GM21515 (cell line): ENCODE data around the gene HYAL3.
A peak's percentile ranks its signal among the peaks of the same experiment; 100 is the strongest.

Experiments used
- ATAC-seq: cut with Tn5 transposase; IDR thresholded peaks from one replicate; pipeline ENCODE4 v1.9.1; 2021; ENCODE audit not compliant: unreplicated experiment

Gene HYAL3

DNA sequence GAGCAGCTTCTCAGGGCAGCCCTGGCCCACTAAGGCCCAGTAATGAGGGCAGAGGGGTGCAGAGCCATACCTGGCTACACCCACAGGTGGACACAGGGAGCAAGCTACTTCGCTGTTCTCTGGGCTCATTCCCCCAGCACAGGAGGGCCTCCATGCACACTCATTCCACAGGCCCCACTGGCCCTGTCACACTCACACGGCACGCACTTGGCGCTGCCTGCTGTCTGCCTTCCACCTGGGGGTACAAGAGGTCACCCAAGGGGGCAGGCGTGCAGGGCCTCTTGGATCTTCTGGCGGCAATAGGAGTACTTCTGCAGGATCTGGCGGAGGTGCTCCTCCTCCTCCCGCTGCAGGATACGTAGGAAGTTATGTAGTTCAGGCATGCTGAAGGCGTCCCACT is 31.1 kb upstream of the HYAL3 start:
- ATAC-seq = no peak

DNA sequence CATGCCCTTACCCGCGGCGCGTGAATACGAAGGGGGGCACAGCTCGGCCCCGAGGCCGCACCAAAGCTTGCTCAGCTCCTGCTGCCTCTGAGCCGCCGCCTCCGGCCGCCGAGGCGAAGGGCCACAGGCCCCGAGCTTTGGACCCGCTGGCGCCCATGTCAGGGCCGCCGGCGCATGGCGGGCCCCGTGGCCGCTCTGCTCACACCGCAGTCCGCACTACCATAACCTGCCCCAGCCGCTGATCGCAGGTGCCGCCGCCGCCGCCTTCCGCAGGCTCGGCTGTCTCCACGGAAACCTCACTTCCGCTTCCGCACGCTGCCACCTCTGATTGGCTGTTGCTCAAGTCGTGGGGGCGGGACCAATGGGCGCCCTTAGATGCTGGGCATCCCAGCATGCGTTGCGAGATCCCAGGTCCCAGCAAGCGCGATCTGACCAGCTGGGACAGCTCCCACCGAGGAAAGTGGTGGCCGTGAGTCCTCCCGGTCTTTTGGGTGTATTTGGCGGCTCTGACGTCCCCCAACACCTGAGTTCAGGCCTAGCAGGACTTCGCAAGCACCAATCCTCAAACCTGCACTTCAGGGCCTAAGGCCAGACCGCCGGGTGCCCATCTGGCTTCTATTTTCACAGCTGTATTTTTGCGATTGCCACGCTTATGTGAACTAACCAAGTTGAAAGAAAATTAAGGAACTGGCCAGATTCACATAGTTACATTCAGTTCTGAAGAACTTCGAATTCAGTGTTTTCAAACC is 28.9 kb upstream of the HYAL3 start, which contains the start of gene TUSC2:
TUSC2 (minus strand) TSS at position 281 of the 749 bp plus-strand sequence; CDS start at position 157, 124 bp downstream.
- peak; percentile 72 for ATAC-seq

DNA sequence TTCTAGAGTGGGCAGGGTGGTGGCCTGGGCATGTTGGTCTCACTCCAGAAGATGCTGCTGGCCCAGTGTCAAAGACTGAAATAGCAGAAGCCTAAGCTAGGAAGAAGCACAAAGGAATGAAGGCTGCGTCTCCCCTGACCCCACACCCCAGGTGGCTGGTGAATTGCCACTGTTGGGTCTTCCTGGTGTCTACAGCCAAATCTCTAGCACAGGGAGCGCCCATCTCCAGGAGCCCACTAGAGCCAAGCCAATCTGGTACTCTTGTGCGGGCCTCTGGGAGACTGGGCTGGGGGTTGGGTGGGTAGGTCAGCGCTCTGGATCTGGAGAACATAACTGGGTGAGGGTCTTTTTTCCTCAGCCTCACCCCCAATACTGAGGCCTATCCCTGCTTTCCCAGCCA is 27.9 kb upstream of the HYAL3 start:
- no peak for ATAC-seq

DNA sequence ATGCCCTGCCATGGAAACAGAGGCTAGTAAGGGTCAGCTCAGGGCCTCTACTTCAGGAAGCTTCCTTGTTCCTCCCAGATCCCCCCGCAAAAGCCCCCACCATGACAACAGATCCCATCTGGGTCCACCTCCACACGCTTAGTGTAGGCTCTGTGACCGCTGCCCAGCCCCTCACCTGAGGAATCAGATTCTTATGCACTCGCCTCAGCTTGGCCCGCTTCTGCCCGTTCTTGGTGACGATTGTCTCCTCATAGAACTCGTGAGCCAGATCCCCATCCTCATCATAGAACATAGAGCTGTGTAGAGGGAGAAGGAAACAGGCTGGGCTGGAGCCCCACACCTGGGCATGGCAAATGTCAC is 27.0 kb upstream of the HYAL3 start:
- ATAC-seq = no peak

DNA sequence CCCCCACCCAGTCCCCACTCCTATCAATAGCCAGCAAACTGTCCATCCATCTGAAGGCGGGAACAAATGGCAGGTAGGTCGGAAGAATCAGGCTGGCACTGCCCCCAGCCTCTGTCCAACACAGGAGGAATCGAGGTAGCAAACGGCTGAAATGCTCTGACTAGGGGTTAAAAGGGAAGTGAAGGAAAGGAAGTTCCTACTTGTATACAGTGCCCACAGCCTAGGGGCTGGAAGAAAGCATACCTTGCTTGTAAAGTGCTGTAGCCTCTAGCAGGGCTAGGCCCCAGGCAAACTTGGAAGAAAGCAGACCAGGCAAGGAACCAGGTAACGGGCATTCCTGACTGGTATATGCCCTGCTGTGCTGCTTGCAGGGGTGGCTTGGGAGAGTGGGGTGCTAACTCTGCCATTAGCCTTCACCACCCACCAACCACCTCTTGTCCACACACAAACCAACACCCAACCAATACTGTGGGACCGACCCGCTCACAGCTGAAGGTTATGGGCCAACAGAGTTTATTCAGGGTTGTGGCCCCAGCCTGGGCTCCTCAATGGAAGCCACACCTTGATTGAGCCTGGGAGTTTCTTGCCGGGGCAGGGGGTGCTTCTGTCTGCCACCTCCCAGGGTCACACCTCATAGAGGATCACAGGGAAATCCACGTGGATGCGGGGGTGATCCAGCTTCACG is 26.4 kb upstream of the HYAL3 start:
- ATAC-seq = no peak

DNA sequence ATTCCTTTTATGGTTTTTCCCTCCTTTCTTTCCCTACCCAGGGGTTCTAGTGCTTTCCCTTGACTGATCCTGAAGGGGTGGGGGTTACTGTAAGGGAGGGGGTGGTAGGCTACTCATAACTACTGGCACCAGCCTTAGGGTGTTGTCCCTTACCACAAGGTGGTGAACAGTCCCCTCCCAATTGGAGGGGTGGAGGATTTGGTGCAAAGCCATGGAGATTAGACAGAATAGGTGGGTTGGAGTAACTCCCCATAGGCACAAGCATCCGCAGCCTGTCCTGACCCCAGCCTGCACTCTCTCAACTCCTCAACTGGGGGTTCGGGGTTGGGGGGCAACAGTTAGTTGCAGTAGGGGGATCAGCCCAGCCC is 25.9 kb upstream of the HYAL3 start:
- no peak for ATAC-seq

DNA sequence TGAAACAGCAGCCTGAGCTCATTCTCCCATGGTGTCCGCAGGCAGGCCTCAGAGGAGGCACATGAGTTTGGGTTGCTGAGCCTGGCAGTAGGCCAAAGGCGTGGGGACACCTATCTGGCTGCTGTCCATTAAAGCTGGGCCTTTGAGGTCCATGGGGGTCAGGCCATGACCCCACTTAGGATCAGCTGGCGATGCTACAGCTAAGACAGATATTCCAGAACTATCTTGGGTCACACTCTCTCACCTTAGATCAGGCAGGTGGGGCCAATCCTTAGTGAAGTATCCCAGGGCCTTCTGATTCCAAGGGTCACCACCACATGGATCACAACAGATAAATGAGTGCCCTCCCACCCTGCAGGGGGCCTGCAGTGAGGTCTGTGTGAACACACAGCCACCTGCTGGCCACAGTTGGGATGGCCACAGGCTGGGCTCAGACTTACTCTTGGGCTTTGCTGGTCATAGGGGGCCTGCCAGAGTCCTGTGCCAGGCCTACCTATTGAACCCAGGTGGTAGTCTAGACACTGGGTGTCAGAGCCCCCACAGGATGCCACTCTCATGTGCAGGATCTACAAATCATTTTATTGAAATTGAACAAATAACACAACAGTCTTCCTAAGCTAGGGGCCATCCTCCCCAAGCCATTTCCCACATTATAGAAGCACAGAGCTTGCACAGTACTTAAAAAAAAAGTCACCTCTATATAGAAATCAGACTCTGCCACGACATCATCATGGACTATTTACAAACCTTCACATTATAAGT is 25.3 kb upstream of the HYAL3 start:
- no peak for ATAC-seq

DNA sequence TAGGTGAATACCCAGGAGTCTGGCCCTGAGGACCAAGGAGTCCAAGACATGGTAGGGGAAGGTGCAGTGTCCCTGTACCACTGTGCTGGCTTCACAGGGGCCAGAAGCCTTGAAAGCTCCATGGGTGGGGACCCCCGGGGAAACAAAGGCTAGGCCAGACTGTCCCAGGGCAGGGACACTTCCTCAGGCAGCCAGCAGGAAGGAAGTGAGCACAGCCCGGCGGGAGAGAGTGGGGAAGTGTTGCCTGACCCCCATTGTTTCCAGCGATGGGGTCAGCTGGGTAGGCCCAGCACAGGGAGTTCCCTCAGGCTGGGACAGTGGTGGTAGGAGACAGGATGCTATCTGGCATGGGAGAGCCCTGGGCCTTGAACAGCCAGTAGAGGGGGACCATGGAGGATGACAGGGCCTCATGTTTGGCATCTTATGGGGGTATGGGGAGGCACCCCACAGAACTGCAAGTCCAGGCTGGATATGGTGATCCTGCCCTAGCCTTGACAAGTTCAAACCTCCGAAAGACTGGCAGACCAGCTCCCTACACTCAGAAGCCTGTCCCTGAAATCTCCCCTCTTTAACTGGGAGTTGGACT is 24.5 kb upstream of the HYAL3 start:
- ATAC-seq = no peak

DNA sequence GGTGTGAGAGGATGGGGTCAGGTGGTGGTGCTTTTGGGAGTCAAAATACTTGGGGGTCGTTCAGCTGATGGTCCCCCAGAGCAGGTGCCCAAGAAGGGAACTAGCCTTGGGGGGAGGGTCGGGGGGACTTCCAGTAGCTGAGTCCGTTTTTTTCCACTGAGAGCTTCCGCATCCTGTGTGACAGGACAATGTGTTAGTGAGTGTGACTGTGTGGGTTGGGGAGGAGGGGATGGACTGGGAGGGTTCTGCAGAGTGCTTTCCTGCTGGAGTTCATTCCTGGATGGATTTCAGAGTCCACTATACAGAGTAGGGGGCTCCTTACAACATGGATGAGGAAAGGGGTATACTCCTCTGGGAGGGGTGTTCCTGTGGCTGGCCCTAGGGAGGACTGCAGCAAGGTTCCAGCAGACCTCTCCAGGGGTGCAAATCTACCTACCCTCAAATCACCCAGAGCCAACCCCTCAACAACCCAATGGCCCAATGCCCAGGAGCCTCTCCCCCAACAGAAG is 23.9 kb upstream of the HYAL3 start:
- no peak for ATAC-seq

DNA sequence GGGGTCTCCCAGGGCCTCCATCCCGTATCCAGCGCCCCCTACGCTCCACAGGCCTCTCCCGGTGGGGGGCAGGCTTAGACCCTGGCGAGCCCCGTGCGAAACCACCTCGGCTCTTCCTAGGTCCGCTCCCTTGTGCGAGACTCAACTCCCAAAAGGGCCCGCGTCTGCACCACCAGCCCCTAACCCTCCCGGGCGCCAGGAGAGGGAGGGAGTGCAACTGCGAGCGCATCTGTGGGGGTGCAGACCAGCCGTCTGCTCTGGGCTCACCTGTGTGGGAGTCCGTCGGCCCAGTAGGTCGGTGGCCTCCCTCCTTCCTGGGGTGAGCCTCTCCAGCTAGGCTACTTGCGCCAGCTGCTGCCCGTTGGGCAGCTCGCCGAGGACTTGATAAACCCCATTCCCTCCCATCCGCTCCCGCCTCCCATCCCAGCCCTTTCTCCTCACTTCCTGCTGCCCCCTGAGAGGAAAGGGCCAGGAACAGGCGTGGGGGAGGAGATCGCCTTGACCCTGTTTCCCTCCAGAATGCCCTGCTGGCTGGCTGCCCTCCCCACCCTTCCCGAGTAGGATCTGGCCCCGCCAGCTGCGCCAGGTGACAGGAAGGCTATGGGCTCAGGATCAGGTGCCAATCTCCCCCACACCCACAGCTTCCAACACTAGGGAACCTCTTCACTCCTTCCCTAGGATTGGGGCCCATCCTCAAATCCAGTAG is 23.3 kb upstream of the HYAL3 start, which contains the start of gene HYAL2:
HYAL2 (minus strand) TSS at position 360 of the 706 bp plus-strand sequence. CDS start 2,256 bp downstream, outside the sequence.
- no peak for ATAC-seq

DNA sequence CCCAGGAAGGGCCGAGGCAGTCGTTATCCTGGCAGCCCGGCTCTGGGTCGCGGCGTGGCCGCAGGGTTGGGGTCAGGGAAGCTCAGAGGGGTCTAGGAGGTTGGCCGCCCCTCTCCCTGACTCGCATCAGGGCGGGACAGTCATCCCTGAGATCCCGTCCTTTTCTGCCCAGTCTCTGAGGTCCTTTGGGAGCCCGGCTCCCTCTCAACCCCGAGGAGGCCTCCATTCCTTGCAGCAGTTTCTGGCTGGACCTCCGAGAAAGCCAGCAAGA is 22.8 kb upstream of the HYAL3 start:
- ATAC-seq = no peak

DNA sequence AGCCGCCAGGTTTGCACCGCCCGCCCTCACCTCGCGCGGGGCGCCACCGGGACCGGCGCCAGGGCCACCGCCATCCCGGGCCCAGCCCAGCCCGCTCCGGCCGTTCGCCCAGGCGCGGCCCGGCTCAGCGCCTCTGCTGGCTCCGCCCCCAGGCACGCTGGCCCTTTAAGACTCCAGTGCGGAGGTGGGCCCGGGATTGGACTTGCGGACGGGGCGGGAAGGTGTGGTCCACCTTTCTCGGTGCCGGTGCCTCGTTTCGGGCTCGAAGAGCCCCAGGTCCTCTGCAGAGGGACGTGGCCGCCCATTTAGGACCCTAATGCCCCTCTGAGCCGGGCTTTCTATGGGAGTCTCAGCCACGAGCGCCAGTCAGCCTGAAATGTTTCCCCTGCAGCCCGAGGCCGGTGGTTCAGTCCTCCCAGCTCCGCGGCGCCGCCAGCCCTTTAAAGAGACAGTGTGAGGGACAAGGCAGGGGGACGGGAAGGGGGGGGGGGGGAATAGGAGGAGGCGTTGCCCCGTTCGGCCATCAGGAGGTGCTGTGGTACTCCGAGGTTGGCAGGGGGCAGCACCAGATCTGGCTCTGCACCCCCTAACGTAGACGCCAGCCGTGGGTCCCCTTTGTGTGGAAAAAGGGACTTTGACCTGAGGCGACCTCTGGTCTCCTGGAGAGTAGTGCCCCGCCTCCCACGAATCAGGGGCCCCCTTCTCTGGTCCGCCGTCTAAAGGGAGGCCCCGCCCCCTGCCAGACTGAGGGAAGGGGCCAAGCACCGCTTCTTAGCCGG is 22.3 kb upstream of the HYAL3 start:
- peak; percentile 70 for ATAC-seq

DNA sequence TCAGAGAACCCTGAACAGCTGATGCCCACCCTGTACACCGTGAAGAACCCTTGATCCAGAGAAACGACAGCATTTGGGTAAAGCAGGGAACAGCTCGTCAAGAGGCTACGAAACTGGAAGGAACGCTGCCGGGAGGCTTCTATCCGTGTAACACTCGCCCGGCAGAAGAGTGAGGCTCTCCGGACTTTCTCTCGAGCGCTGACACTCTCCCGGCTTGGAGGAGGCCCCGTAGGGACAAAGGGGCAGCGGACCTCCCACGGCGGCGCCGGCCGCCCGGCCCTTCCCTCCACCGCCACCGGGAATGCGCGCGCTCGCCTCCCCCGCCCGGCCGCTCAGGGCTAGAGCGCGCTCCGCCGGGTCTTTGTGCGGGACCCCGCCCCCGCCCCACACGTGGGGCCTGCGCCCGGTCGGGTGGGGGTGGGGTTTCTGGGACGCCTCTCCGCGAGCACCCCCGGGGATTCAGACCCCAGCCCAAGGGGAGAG is 21.7 kb upstream of the HYAL3 start:
- ATAC-seq = peak; percentile 51

DNA sequence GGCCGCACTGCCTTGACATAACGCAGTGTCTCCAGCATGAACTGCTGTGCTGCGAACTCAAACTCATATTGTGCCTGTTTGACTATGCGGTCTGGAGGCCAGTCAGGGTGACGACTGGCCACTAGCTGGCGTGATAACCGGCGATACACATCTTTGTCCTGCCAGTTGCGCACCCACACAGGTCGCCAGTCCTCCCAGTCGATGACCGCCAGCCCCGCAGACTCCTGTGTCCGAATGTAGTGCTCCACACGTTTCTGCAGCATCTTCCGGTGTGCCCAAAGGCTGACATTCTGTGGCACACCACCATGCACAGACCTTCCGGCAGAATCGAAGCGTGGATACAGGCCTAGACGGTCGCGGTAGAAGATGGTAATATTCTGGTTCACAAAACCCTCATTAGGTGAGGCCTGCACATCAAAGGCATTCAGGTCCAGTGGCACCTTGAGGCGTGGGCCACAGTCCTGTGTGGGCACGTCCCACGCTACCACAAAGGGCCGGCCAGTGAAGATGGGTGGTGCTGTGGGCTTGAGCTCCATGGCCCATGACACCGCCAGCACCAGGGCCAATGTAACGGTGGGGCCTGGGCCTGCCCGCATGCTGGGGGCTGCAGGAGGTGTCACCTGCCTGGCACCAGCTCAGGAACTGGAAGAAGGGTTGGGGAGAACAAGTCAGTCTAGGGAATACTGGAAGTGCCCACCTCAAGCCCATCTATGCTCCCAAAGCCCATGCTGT is 20.9 kb upstream of the HYAL3 start:
- ATAC-seq = no peak

DNA sequence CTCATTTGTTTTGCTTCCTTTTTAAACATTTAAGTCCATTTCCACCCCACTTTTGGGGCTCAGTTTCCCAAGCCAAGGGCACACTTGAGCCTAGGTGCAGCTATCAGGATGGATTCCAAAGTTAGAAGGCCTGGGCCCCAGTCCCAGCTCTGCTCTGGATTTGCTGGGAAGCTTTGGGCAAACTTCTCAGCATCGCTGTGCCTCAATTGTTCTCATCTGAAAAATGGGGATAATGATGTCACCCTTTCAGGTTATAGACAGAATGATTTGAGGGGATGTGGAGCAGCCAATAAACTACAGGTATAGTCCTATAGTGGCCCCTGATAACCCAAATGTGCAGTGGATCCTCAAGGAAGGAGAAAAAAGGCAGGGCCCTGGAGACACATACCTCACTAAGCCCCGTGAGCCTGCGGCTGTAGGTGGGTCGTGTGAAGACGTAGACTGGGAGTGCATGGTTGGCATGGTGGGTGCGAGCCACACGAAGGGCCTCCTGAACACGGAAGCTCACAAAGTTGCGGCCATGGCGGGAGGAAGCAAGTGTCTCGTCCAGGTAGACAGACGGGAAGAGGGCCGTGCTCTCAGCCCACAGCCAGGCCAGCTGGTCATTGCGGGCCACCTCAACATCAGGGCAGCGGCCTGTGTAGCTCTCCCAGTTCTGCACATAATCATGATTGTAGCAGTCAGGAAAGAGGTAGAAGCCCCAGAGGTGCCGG is 20.1 kb upstream of the HYAL3 start:
- ATAC-seq = no peak

DNA sequence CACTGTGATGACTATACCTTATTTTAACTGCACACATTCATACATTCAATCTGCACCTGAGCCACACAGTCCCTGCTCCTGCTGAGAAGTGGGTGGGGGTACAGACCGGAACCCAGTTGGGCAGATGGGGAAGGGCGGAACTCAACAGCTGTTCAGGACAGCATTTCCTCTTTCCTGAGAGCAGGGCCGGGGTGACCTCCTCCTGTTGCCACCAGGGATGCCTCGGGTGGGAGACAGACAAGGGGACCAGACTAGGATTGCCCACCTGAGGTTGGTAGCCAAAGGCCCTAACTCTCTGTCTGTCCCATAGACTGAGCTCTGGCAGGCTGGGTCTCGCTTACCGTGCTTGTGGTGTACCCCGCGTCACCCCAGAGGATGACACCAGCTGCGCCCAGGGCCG is 19.4 kb upstream of the HYAL3 start:
- ATAC-seq = no peak

DNA sequence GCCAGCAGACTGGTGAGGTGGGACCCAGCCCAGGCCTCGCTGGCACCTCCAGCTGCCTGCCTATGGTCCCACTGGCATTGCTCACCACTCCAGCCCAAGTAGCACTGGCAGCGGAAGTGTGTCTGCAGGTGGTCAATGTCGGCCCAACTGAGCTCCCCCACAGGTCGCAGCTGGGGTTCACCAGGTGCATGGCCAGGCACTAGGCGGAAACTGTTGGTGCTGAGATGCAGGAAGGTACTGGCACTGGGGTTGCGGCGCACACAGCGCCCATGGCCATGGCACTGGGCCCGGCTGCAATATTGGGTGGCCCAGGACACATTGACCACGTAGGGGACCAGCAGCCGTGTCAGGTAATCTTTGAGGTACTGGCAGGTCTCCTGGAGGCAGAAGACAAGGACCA is 19.0 kb upstream of the HYAL3 start:
- ATAC-seq = no peak

DNA sequence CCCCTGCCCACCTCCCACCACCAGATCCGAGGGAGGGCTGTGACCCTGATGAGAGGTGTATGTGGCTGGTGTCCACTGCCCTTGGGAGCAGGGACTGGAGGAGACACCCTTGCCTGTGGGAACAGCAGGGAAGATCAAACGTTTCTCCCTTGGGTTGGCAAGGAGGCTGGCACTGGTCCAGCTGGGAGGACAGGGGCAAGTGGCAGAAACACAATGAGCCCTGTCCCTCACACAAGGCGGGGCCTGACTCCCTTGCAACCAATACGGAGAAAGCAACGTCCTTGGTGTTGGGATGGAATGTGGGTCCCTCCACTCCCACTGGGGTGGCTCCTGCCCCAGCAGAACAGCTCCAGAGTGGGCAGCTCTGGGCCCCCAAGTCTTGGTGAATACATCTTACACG is 18.1 kb upstream of the HYAL3 start:
- no peak for ATAC-seq
